ENCODE results near the gene HPS1.

Gene HPS1

DNA sequence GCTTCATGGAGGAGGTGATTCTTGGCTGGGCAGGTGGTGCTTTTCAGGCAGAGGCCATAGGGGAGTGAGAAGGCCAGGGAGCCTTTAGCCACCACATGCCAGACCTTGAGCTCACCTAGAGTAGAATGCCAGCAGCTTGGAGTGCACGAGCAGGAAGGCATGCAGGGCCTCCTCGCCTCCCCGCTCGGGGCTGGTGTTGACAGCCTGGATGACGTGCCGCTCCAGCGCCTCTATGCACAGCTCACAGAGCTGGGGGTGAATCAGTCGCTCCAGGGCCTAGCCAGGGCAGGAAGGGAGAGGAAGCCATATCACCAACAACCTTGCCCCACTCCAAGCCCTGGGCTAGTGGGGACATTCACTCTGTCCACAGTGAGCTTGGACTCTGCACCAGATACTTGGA lies 15.7 kb downstream of the HPS1 start:
- DNase-seq: no peak

- no peak for DNase-seq
These were observed 16.3 kb downstream of the HPS1 start for GRCh38 chr10:98430427-98430826.

- DNase-seq: no peak
These were observed 17.2 kb downstream of the HPS1 start for GRCh38 chr10:98429320-98430072.

GRCh38 chr10:98427011-98427515 lies 19.7 kb downstream of the HPS1 start:
- no peak for DNase-seq

- DNase-seq: peak; percentile 80 to 88
These were observed 21.0 kb downstream of the HPS1 start for GRCh38 chr10:98425511-98426352.

- DNase-seq: no peak
These were observed 22.2 kb downstream of the HPS1 start for GRCh38 chr10:98424295-98425254.

DNA sequence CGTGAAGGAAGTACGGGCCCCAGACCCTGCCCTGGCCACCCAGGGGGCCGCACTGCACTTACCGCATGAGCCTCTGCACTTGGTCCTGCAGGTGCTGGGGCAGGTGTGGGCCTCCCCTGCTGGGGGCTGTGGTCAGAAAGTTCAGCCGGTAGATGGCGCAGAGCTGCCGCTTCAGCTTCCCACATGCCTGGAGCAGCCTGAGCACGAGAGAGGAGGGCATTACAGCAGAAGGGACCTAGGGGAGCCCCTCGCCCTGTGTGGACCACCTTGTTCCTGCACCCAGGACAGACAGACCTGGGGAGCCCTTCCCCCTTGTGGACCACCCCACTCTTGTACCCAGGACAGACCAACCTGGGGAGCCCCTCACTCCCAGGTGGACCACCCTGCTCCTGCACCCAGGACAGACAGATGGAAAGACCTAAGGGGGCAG lies 23.0 kb downstream of the HPS1 start:
- no peak for DNase-seq

- no peak for DNase-seq
These were observed 24.6 kb downstream of the HPS1 start for GRCh38 chr10:98422182-98422581.

- DNase-seq: no peak
These were observed 25.9 kb downstream of the HPS1 start for GRCh38 chr10:98420786-98421185.

DNA sequence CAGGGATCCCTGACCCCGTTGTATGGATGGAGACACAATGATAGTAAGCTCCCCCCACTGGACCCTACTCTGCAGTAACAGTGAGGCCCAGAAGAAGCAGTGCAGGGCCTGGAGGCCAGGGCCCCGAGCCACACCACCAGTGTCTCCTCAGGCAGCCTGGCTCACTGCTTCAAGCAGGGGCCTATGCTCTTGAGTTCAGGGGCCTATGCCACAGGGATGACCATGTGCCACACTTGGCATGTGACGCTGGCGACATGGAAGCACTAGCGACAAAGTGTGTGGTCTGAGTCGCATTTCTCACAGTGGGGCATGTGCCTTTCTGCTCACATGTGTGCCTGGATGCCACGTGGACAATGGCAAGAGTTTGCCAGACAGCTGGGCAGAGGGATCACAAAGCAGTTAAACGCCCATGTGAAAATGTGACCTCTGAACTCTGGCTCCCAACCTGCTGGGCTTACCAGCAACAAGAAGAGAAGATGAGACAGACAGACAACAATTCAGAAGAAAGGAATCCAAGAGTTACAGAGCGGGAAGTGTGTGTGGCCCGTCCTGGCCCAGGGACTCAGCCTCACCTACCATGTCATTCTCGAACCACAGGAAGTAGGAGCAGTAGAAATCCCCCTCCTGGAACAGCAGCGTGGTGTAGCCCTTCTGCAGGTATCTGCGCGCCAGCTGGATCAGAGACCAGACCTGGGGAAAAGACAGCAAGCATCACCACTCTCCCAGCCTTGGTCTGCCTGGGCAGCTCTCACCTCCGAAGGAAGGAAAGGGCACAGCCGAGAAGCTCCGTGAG lies 27.1 kb downstream of the HPS1 start:
- DNase-seq: no peak

DNA sequence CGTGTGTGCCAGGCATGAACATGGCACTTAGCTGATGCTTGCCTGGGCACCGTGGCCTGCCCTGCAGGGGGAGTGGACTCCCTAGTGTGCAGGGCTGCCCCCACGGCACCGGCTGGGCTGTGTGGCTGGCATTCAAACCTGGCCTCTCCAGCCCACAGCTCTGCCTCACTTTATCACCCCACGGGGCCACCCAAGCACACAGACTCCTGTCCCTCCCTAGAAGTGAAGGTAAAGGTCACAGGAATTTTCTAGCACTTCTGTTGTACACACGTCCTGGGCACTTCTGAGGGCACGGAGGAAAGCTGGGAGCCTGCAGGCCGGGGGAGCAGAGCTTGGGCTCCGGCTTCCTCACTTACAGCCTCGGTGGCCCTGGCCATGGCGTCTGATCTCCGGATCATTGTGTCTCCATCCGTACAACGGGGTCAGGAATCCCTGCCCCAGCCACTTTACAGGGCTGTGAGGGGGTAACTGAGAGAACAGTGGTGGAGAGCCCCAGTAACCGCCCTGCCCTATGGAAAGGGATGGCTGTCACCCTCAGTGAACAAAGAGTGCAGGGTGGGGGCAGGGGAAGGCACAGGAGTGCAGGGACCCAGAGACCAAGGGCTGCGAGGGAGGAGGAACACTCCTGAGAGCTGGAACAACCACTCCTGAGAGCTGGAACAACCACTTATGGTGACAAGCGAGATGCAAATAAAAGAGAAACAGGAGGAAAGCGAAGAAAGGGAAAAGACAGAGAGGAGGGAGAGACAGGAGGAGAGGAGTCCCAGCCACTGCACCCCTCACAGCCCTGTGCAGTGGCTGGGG lies 27.9 kb downstream of the HPS1 start:
- no peak for DNase-seq

- no peak for DNase-seq
These were observed 28.6 kb downstream of the HPS1 start for GRCh38 chr10:98417973-98418664.

DNA sequence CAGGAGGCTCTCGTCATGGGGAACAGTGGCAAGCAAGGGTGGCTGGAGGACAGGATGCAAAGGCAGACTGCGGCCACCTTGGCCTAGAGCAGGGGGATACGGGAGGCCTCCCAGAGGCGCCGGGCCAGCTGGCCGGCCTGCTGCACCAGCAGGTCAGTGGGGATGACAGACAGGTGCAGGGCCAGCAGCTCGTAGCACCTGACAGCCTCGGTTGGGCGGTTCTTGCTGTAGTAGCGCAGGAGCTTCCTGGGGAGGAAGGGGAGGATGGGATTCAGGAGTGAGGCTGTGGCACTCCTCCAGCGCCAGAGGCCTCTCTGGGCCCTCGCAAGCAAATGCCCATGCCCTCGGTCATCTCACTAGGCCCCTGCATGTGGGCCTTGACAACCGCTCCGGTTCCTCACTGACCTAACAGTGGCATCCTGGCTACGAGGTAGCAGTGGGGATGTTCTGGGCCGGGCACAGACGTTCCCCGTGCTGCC lies 29.2 kb downstream of the HPS1 start:
- DNase-seq: no peak

DNA sequence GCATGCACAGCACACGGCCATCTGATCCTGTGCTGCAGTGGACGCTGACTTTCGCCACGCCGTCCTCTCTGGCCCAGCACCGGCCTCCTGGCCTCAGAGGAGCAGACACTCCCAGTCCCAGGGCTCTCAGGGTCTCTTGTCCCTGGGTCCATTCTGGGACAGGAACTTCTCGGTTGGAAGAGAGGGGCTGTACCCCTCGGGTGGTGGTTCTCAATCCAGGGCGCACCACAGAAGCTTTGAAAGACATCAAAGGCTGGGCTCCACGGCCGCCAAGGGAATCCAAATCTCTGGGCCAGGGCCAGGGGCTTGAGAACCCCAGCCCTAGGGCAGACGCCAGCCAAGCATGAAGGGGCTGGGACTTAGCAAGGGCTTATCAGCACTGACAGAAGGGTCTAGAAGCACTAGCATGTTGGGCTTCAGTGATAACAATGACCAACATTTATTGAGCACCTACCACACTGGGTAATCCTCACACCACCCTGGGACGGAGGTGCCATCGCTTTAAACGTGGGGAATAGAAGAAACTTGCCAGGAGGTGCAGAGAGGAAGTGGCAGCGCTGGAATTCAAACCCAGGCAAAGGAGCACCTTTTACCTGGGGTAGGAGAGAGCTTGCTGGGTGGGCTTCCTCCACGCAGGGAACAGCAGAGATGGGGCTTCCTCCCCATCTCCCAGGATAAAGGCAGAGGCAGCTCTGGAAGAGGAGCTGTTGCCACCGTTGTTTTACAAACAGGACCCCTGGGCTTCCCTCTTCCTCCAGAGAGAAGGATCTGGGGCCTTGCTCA lies 29.9 kb downstream of the HPS1 start:
- DNase-seq: no peak

DNA sequence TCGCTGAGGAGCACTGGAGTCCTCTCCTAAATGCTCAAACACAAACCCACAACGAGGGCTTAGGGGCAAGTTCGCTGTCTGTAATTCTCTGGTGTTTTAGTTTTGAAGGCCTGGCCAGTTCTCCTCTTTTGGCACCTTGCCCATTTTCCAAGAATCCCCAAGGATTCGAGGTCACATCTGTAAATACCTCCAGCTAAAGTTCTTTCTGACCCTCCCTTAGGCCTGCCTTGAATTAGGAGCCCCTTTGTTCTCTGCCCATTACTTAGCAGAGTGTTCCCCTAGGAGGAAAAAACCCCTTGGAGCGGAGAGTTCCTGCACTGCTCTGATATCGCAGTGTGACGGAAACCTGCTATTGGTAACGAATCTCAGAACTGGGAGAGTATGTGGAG lies 31.0 kb downstream of the HPS1 start:
- DNase-seq: no peak

DNA sequence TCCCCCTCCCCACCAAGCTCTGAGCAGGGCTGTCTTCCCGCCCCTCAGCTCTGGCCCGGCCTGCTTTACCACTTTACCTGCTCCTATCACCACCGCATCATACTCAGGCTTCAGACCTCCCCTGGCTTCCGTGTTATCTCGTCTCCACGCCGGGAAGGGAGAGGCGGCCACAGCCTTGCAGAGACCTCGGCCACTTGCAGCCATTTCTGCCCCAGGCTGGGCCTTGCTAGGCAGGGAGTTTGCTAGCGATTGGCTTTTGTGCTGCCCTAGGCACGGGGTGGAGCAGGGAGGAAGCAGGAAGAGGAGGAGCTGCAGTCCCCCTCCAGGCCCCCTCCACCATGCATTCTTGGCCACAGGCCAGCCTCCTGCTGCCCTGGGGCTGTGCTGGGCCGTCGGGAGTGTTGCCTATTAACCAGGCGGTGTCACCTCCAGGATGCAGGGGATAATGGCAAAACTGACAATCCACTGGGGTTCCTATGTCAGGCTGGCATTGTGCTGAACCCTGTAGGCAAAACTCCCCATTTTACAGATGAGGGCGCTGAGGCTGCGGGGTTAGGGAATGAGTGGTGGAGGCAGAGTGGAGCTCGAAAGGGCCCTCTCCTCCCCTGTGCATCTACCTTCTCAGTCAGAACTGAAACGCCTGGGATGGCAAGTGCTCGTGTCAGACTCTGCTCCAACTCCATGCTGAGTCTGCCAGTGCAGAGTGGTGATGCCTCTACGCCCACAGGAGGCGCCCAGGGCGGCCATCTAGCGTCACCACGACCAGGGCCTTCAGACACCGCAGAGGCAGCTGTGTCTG lies 31.6 kb downstream of the HPS1 start, which contains the start of gene PYROXD2:
Gene PYROXD2, minus strand, starts transcription at position 251 of the 799 bp plus-strand sequence. Its CDS starts 47 bp downstream, at position 204.
- peak; percentile 93 to 94 for DNase-seq

DNA sequence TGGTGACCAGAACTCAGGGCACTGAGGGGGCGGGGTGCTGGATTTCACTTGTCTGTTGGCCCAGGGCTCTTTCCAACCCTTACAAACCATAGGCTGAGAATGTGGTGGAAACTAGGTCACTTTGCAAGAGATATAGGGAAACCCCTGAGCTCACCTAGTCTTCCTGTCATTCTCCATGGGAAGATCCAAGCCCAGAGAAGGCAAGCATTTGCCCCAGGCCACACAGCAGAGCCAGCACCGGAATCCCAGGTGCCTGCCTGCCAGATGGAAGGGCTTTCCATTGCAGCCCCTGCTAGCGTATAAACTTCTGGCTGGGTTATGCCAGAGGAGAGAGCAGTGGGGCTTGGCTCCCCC lies 32.2 kb downstream of the HPS1 start:
- no peak for DNase-seq

DNA sequence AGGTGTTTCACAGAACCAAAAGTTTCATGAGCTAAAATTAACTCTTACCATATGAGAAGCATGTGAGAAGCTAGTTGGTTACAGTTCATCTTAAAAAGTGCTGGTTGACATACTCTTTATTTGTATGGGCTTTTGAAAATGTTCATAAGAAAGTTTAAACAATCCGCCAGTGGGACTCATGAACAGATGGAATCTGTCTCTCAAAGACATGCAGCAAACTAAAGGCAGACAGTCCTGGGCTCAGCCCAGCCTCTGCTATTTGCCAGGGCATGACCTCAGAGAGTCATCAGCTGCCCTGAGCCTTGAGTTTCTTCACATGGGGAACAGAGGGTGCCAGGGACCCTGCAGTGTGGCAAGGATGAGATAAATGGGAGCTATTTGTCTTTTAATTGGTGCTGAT lies 35.0 kb downstream of the HPS1 start:
- no peak for DNase-seq

GRCh38 chr10:98411166-98411565 lies 35.6 kb downstream of the HPS1 start:
- DNase-seq: no peak

All from Kasumi-1 (cell line).